Muscle layer of colon (tissue), 2 donors: ENCODE results near the gene EEA1.

ENCODE experiments used
- H3K27ac ChIP-seq: one replicate; pipeline ENCODE4 v1.7.0; 2013; ENCODE audit warnings: low read depth, mild to moderate bottlenecking, low read length, moderate library complexity
- H3K27me3 ChIP-seq, 2 donors: one replicate each; pipeline ENCODE4 v1.7.0; 2013; ENCODE audit warnings: low read length in 2 of 2, mild to moderate bottlenecking in 2 of 2; ENCODE audit not compliant: insufficient read depth in 2 of 2, control insufficient read depth in 1 of 2
- H3K36me3 ChIP-seq: one replicate; pipeline ENCODE4 v1.7.0; 2013; ENCODE audit warnings: mild to moderate bottlenecking, low read length; ENCODE audit not compliant: insufficient read depth
- H3K4me1 ChIP-seq: one replicate; pipeline ENCODE4 v1.7.0; 2013; ENCODE audit warnings: mild to moderate bottlenecking, low read length; ENCODE audit not compliant: insufficient read depth
- H3K4me3 ChIP-seq, 2 donors: one replicate each; pipeline ENCODE4 v1.7.0; 2013; ENCODE audit warnings: low read length in 2 of 2, low read depth in 1 of 2, mild to moderate bottlenecking in 1 of 2, moderate library complexity in 1 of 2
- H3K9ac ChIP-seq: one replicate; pipeline ENCODE4 v1.7.0; 2013; ENCODE audit warnings: low read length
- H3K9me3 ChIP-seq: one replicate; pipeline ENCODE4 v1.7.0; 2013; ENCODE audit warnings: mild to moderate bottlenecking, low read length
- donor health status: abdominal sarcoma.
- donor health status: Adenocarcinoma of cecum.

EEA1 gene

DNA sequence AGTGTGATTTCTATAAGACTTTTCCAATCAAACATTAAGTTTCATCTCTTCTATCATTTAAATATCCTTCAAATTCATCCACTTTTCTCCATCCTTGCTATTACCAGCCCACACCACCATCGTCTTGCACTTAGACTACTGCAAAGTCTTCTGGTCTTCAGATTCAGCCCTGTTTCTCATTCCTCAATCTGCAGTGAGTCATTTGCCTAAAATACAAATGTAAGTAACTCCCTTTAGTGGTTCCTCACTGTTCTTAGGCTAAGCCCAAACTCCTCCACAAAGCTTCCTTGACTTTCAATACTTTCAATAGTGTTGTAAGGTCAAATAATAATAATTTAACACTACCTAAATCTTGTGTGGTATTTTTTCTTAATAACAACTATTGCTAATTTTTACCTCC is 143.1 kb downstream of the EEA1 start:
- Histone ChIP-seq H3K27me3 (no peaks in the 10 kb centered on the region), H3K4me3 (no peak overlapping the region), H3K9me3 (no peaks in the 10 kb centered on the region), H3K9ac (no peak overlapping the region), H3K27ac (no peak overlapping the region), H3K4me1 (peaks cover 4% of the 10 kb centered on the region), H3K36me3 (peaks cover 5% of the 10 kb centered on the region)

DNA sequence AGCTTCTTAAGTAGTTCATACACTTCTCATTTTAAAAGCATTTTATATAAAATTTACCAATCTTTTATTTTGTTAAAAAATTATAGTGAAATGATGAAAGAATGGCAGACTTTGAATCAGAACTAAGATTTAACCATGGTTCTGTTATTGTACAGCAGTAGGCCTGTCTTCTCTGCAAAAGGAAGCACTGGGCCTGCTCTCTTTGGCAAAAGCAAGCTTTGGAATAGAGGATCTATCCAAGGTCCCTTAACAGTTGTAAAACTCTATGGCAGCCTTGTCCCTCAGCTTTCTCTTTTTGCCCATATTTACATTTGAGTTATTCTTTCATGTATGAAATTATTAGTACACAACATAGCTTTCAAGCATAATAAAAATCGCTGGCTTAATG is 143.5 kb downstream of the EEA1 start:
- Histone ChIP-seq H3K27me3 (no peaks in the 10 kb centered on the region), H3K9me3 (no peaks in the 10 kb centered on the region), H3K4me3 (no peak overlapping the region), H3K36me3 (peaks cover 5% of the 10 kb centered on the region), H3K27ac (no peak overlapping the region), H3K9ac (no peak overlapping the region), H3K4me1 (peaks cover 4% of the 10 kb centered on the region)

DNA sequence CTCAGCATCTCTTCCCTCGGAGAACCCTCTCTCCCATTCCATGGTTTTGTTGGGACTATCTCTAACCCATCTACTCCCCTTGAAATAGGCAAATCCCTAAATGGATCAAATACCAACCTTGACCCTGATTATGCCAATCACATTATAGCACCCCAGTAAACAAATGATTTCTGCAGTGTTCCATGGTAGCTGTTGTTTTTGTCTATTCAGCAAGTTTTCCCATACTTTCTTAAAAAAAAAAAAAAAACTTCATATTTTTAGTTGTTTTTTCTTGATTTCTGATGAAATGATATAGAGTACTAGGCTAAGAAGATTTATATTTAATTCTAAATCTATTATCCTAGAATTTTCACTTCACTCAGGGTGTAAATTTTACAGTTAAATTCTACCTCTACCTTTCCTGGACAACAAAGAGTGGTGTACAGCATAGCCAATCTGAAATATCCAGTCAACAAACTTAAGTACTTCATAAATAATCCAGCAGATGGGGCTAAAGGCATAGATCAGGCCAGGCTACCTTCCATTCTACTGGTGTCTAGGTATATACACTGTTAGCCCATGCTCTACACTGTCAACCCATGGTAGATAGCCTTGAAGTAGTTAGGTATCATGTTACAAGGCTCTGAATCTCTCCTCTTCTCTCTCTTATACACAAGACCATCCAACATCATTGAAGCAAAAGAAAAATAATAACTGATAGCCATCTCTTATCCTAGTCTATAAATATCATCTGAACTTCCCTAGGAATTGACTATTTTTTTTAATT is 144.1 kb downstream of the EEA1 start:
- H3K9ac ChIP-seq, result no peak overlapping the region
- H3K27ac ChIP-seq, result no peak overlapping the region
- H3K4me3 ChIP-seq, result no peak overlapping the region
- H3K9me3 ChIP-seq, result no peaks in the 10 kb centered on the region
- H3K4me1 ChIP-seq, result peaks cover 4% of the 10 kb centered on the region
- H3K27me3 ChIP-seq, result no peaks in the 10 kb centered on the region
- H3K36me3 ChIP-seq, result peaks cover 5% of the 10 kb centered on the region

DNA sequence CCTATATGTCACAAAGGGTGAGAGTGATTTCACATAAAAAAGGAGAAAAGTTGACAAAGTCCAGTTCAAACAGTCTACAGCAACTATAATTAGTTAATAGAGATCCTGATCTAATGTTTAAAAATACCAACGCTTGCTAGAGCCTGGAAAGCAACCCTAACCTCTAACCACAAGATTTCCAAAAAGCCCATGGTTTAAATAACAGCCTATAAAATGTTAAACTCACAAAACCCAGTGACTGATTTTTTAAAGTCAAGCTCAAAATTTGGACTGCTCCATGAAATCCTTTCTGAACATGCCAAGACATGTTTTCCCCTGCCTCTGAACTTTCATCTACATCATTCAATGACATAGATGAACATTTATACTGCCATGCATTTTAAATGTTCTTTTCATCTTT is 144.7 kb downstream of the EEA1 start:
- peaks cover 4% of the 10 kb centered on the region for H3K4me1 ChIP-seq
- no peak overlapping the region for H3K9ac ChIP-seq
- no peaks in the 10 kb centered on the region for H3K27me3 ChIP-seq
- no peak overlapping the region for H3K27ac ChIP-seq
- H3K9me3 ChIP-seq, result no peaks in the 10 kb centered on the region
- no peak overlapping the region for H3K4me3 ChIP-seq
- H3K36me3 ChIP-seq, result peaks cover 5% of the 10 kb centered on the region

DNA sequence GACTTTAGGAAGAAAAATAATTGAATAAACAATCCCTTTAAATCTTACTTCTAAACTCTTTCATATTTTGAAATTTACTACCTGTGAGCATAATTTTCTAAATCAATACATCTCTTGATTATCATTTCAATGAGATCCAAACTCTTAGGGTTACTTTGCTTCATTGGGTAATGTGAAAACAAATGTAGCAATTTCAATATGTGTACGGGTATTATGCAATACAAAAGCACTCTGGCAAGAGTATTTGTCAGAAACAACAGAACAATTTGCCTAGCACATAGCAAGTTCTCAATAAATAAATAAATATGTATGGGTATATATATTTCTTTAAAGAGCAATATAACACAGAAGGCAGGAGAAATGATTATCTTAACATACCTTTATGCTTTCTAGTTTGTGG is 149.2 kb downstream of the EEA1 start:
- Histone ChIP-seq H3K4me3 (no peak overlapping the region), H3K4me1 (peaks cover 4% of the 10 kb centered on the region), H3K36me3 (peaks cover 32% of the 10 kb centered on the region), H3K27me3 (no peaks in the 10 kb centered on the region), H3K9me3 (no peaks in the 10 kb centered on the region), H3K9ac (no peak overlapping the region), H3K27ac (no peak overlapping the region)

DNA sequence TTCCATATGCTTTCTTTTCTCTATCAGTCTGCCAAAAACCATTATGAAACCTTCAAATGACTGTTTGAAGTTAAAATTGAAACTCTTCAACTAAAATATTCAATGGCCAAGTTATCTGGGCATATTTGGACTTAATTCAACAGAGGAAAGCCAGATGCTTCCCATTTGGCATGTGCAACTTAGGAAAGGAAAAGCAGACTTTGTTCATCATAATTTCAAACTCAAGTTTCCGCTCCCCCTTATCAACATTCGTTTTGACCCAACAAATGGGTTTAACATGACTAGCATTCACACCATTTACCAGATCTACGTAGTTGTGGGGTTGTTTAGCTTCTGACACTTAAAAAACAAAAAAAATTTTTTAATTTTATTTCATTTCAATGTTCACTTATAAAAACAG is 150.6 kb downstream of the EEA1 start:
- Histone ChIP-seq H3K4me1 (no peaks in the 10 kb centered on the region), H3K27me3 (no peaks in the 10 kb centered on the region), H3K27ac (no peak overlapping the region), H3K36me3 (peaks cover 32% of the 10 kb centered on the region), H3K9ac (no peak overlapping the region), H3K9me3 (no peaks in the 10 kb centered on the region), H3K4me3 (no peak overlapping the region)

DNA sequence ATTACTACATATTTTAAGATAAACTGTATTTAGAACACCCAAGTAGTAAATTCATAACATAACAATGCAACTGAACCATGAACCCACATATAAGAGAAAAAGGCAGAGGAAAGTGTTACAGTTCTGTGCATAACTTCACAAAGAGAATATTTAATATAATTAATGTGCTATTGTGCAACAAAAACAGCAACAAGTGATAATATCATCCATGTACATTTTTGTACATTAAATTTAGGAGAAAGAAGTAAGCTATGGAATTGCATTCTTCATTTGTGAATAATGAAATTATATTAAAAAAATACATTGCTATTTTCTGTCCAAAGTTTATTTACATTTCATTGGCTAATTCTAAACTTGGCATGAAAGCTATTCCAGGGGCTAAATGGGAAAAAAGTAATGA is 153.7 kb downstream of the EEA1 start:
- Histone ChIP-seq H3K9ac (no peak overlapping the region), H3K4me3 (no peak overlapping the region), H3K9me3 (no peaks in the 10 kb centered on the region), H3K4me1 (no peaks in the 10 kb centered on the region), H3K27ac (no peak overlapping the region), H3K36me3 (peaks cover 26% of the 10 kb centered on the region), H3K27me3 (no peaks in the 10 kb centered on the region)

DNA sequence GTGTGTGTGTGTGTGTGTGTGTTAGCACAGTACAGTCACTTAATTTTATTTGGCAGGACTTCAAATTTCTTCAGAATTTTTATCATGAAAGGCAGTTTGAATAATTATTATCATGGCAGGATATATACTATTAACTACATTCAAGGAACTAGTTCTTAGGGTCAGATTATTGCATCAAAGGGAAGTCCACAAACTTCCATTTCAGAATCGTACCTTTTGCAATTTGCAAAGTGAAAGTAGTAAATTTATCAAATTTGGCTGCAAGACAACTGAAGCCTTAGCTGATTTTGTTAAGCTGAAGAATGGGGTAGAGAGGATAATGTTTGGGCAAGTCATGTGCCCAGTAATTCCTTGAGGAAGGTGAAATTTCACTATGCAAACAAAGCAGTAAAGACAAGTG is 158.1 kb downstream of the EEA1 start:
- Histone ChIP-seq H3K9me3 (no peaks in the 10 kb centered on the region), H3K36me3 (peaks cover 4% of the 10 kb centered on the region), H3K27ac (no peak overlapping the region), H3K4me3 (no peak overlapping the region), H3K4me1 (no peaks in the 10 kb centered on the region), H3K9ac (no peak overlapping the region), H3K27me3 (no peaks in the 10 kb centered on the region)

DNA sequence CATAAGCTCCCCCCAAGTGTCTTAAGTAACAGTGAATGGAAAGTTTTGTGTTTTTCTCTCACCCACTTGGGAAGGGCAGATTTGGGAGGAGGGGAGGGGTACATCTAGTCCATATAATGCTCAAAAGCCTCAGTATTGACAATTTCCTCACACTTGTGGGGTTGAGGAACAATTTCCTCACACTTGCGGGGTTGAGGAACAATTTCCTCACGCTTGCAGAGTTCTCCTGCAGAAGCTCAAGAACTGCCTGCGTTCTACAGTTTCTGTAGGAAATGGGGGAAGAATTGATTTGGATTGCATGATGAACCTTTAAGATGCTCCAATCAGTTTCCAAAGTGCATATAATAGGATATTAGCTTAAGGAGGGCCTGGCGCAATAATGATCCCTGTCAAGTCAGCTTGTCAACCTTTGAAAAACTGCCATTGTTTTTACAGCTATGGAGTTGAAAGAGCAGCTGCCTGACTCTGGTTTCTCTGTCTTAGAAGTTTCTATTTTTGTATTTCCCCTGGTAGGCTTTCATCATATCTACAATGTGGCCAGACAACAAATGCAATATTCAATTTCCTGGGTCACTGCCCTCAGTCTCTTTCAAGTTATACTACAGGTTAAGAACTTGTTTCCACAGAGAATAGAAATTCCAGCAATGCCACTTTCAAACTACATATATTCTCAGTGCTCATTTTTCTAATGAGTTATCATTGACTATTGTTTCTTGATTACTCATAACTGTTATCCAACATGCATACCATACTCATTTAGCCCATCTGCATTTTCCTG is 159.8 kb downstream of the EEA1 start:
- no peaks in the 10 kb centered on the region for H3K36me3 ChIP-seq
- no peaks in the 10 kb centered on the region for H3K9me3 ChIP-seq
- no peak overlapping the region for H3K4me3 ChIP-seq
- H3K27ac ChIP-seq, result no peak overlapping the region
- no peaks in the 10 kb centered on the region for H3K4me1 ChIP-seq
- no peaks in the 10 kb centered on the region for H3K27me3 ChIP-seq
- H3K9ac ChIP-seq, result no peak overlapping the region

DNA sequence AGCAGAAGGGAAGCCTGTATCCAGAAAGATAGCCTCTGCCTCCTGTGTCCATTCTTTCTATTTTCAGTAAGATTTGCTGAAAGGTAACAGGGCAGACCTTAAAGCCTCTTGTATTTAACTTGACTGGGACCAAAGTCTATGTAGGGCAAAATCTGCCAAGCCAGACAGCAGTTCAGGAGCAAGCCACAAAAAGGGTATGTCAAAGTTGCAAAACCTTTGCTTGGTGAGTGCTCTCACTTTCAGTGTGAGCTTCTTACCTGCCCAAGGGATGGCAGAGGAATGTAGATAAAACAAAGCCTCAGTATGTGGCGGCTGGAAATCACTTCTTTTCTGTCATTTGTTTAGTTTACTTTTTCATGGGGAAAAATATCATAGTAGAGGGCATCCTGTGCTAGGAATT is 163.2 kb downstream of the EEA1 start:
- no peaks in the 10 kb centered on the region for H3K9me3 ChIP-seq
- H3K36me3 ChIP-seq, result no peaks in the 10 kb centered on the region
- no peak overlapping the region for H3K4me3 ChIP-seq
- H3K9ac ChIP-seq, result no peak overlapping the region
- no peaks in the 10 kb centered on the region for H3K27me3 ChIP-seq
- H3K4me1 ChIP-seq, result no peaks in the 10 kb centered on the region
- H3K27ac ChIP-seq, result no peak overlapping the region

DNA sequence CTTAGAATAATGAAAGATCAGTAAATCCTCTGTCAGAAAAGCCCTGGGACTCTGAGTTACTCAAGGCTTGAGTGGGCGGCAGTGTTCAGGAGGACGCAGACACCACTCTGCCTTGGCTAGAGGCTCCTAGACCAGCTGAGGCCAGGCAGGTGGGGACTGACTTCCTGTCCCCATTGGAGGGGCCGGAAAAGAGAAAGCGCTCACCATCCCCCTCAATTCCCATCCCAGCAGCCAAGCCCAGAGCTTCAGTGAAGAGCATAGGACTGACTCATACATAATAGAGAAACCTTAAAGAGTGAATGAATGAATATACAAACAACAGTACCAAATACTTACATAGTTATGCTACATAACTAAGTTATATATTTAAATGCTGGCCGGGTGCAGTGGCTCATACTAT is 164.3 kb downstream of the EEA1 start:
- H3K4me3 ChIP-seq, result no peak overlapping the region
- H3K36me3 ChIP-seq, result no peaks in the 10 kb centered on the region
- no peak overlapping the region for H3K9ac ChIP-seq
- no peaks in the 10 kb centered on the region for H3K27me3 ChIP-seq
- no peaks in the 10 kb centered on the region for H3K4me1 ChIP-seq
- H3K27ac ChIP-seq, result no peak overlapping the region
- H3K9me3 ChIP-seq, result no peaks in the 10 kb centered on the region

DNA sequence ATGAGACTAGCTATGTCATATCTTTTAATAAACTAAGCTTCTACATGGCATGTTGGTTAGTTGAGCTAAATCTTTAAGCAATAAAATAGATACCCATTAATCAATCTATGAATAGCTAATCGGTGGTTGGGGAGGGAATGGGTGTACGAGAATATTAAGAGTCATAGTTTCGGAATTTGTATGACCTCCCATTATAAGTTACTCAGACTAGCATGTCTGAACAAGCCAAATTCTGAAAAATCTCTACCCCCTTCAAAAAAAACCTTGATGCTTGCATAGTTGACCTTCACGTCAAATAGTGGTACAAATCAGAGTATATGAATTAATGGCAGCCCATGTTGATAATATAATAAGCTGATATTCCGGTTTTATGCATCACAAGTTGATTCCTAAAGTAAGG is 166.3 kb downstream of the EEA1 start:
- no peak overlapping the region for H3K9ac ChIP-seq
- no peaks in the 10 kb centered on the region for H3K4me1 ChIP-seq
- H3K27me3 ChIP-seq, result no peaks in the 10 kb centered on the region
- H3K4me3 ChIP-seq, result no peak overlapping the region
- H3K9me3 ChIP-seq, result no peaks in the 10 kb centered on the region
- H3K27ac ChIP-seq, result no peak overlapping the region
- H3K36me3 ChIP-seq, result no peaks in the 10 kb centered on the region
